Activated CD4-positive, alpha-beta T cell treated with anti-CD3 and anti-CD28 coated beads, Interleukin-2, amount 50 U/mL, for 4 hours (primary cell): ENCODE data around the gene WDR87.
"Not testable (repeated sequence)": the region's sequence is repeated elsewhere in the genome, so short reads cannot be mapped to it uniquely, and the experiment has no call there.

Experiments used
- DNase-seq, 2 experiments: peaks; one replicate each; pipeline ENCODE4 v3.0.0-alpha.2; 2020

WDR87 gene

DNA sequence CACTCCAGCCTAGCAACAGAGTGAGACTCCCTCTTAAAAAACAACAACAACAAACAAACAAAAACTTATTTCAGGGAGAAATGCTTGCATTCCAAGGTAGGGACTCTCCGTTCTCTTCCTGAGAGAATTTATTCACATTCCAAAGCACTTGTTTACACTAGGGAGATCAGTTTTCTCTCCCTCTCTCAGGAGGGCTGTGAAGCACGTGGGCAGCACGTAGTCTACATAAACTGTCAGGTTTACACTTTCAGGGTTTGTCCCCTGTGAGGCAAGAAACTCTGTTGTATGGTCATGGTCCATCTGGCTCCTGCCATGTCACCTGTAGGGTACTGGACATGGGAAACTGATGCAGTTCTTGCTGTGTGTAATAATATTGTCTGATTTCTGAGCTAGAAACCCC is 31.6 kb downstream of the WDR87 start:
- no peak for DNase-seq

GRCh38 chr19:37872383-37872782 is 34.0 kb downstream of the WDR87 start:
- DNase-seq, result no peak

DNA sequence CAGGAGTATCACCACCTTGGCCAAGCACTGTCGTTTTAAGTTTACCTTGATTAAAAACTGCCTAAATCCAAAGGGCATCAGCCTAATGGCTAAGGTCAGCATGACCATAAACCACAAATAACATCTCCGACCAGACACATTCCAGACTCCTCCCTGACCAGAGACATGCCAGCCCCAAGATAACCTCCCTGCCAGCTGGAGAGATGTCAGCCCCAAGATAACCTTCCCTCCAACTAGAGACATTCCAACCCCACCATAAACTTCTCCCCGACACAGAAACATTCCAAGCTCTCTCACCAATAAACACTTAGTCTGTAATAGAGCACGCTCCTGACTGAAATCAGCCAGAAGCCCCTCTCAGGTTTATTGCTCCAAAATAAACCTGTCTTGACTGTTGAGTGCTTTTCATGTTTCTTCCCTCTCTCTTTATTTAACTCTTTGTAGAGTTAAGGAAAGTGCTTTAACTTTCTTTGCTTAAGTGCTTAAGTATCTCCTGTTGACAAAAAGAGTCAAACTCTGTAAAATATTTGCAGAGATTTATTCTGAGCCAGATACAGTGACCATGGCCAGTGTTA is 36.5 kb downstream of the WDR87 start:
- DNase-seq, result no peak

DNA sequence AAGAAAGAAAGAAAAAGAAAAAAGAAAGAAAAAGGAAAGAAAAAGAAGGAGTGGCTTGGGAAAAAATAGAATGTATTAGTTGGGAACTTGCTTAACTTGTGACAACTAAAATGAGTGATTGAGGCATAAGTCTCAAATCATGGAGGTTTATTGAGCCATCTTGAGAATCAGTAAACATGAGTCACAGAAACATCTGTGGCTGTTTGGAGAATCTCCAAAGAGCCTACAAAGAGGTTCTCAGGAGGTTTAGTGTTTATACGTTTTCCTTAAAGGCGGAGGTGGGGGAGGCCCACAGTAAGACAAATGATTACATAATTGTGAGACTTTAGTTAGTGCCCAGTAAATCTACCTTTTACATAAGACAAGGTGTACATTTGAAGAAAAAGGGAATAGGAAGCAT is 38.6 kb downstream of the WDR87 start:
- DNase-seq, result no peak

GRCh38 chr19:37865930-37866329 is 40.5 kb downstream of the WDR87 start:
- DNase-seq, result not testable (repeated sequence)

- no peak for DNase-seq
Measured at GRCh38 chr19:37864501-37864900, 41.9 kb downstream of the WDR87 start.

DNA sequence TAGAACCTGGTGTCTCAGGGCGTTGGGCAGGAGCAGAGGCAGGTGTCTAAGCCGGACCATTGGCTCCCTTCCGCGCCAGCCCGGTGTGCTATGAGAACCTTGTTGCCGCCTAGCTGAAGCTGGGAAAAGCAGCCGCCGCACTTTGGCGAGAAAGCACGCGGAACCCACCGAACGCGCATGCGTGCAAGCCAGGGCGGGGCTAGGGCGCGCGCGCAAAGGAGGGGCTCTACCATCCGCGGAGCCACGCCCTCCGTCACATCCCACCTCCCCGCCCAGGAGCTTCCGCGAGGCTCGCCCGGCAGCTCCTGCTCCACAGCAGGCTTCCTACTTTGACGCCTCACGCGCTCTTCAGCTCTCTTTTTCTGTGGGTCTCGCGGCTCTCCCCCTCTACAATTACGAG is 51.3 kb downstream of the WDR87 start:
- DNase-seq, result no peak

- no peak for DNase-seq
Measured at GRCh38 chr19:37845932-37846331, 60.5 kb downstream of the WDR87 start.
